GM12878 (cell line): ENCODE measurements around the gene AIG1. TPM values are rescaled to one million over a fixed set of nuclear protein-coding genes. Genes with fewer than 3 reads are reported as not detected.

Experiments
- ATAC-seq: fragments of 200-7000 bp; cut with Tn5 transposase; 3 replicates; pipeline ENCODE4 v1.9.1; 2020; ENCODE audit warnings: mild to moderate bottlenecking, moderate library complexity
- BruUV-seq: library from RNA; stranded (reverse); fragments of 400-500 nt; replicated peaks from 2 replicates; lab custom pipeline; 2021; lab: Mats Ljungman, UMichigan
- CTCF ChIA-PET: fragments of 300-600 bp; sonication (Branson Sonifier 250); formaldehyde crosslinking; extraction: SDS; loops from one replicate; lab custom pipeline; 2021; ENCODE audit warnings: inconsistent platforms; lab: Yijun Ruan, JAX
- POLR2A ChIA-PET: fragments of 350-600 bp; formaldehyde crosslinking; extraction: SDS; loops from one replicate; lab custom pipeline; 2021; ENCODE audit warnings: inconsistent platforms; lab: Charles Lee
- RAD21 ChIA-PET: fragments of 300-600 bp; sonication (Branson Sonifier 250); formaldehyde crosslinking; loops from one replicate; lab custom pipeline; 2023; ENCODE audit warnings: antibody characterized with exemption; ENCODE audit not compliant: unreplicated experiment; lab: Charles Lee
- SMC1A ChIA-PET: fragments of 300-600 bp; sonication (Branson Sonifier 250); formaldehyde crosslinking; loops from one replicate; lab custom pipeline; 2023; ENCODE audit not compliant: unreplicated experiment, uncharacterized antibody; lab: Charles Lee
- DNase-seq: peaks from one replicate; pipeline ENCODE4 v3.0.0-alpha.2; 2011; ENCODE audit warnings: low read depth, low spot score
- FAIRE-seq: peaks from 3 replicates; lab custom pipeline; 2011; peaks lifted over from hg19 to GRCh38; lab: Jason Lieb, UNC
- H2AFZ ChIP-seq: 2 replicates; pipeline ENCODE4 v1.6.0; 2011; ENCODE audit warnings: low read depth, low read length, control low read depth; ENCODE audit not compliant: control insufficient read depth
- H3K27ac ChIP-seq: 2 replicates; pipeline ENCODE4 v1.5.1; 2011; ENCODE audit warnings: control low read depth; ENCODE audit not compliant: control insufficient read depth, insufficient read depth
- H3K27me3 ChIP-seq, 2 experiments: replicated peaks in 1 of 2; 2 replicates each; pipeline versions ENCODE4 v1.6.0 to v1.6.1; 2011; ENCODE audit warnings: low read length in 1 of 2; ENCODE audit not compliant: control insufficient read depth in 2 of 2, insufficient read depth in 2 of 2
- H3K36me3 ChIP-seq, 2 experiments: 2 replicates each; pipeline ENCODE4 v1.5.1; 2011; ENCODE audit warnings: low read length in 1 of 2; ENCODE audit not compliant: control insufficient read depth in 2 of 2, insufficient read depth in 2 of 2
- H3K4me1 ChIP-seq: 2 replicates; pipeline ENCODE4 v1.6.1; 2011; ENCODE audit warnings: mild to moderate bottlenecking, low read length, moderate library complexity, mixed read lengths; ENCODE audit not compliant: control insufficient read depth, insufficient read depth
- H3K4me2 ChIP-seq: 2 replicates; pipeline ENCODE4 v1.6.0; 2011; ENCODE audit warnings: control low read depth; ENCODE audit not compliant: control insufficient read depth, insufficient read depth
- H3K4me3 ChIP-seq: fragments of 200-600 bp; sonication (generic); 2 replicates; pipeline ENCODE4 v1.5.1; 2016
- H3K79me2 ChIP-seq: 2 replicates; pipeline ENCODE4 v1.6.0; 2011; ENCODE audit warnings: low read length; ENCODE audit not compliant: control insufficient read depth, insufficient read depth
- H3K9ac ChIP-seq: 2 replicates; pipeline ENCODE4 v1.8.0; 2011; ENCODE audit warnings: low read length, control low read depth, mixed read lengths; ENCODE audit not compliant: control insufficient read depth, insufficient read depth
- H3K9me3 ChIP-seq: replicated peaks from 3 replicates; pipeline ENCODE4 v1.5.1; 2011; ENCODE audit warnings: mild to moderate bottlenecking, low read length; ENCODE audit not compliant: control insufficient read depth, insufficient read depth
- H4K20me1 ChIP-seq: 2 replicates; pipeline ENCODE4 v1.6.0; 2011; ENCODE audit not compliant: control insufficient read depth, insufficient read depth
- BACH1 ChIP-seq: fragments of 450-650 bp; IDR thresholded peaks from 2 replicates; pipeline ENCODE4 v1.6.1; 2017; ENCODE audit warnings: mild to moderate bottlenecking, borderline replicate concordance
- BHLHE40 ChIP-seq, 2 experiments: fragments of 450-650 bp in 1 of 2; IDR thresholded peaks; 2 replicates each; pipeline ENCODE4 v1.6.1; 2011 to 2017; ENCODE audit warnings: low read depth in 2 of 2, borderline replicate concordance in 1 of 2, improper control_type of control experiment in 1 of 2, low read length in 1 of 2, mild to moderate bottlenecking in 1 of 2
- CHD2 ChIP-seq: IDR thresholded peaks from 2 replicates; pipeline ENCODE4 v1.6.1; 2011; ENCODE audit warnings: low read depth, low read length, improper control_type of control experiment, borderline replicate concordance
- E4F1 ChIP-seq: fragments of 450-650 bp; IDR thresholded peaks from 2 replicates; pipeline ENCODE4 v1.6.1; 2018; ENCODE audit warnings: borderline replicate concordance, mild to moderate bottlenecking; ENCODE audit not compliant: partially characterized antibody
- IKZF2 ChIP-seq, 2 experiments: fragments of 450-650 bp; IDR thresholded peaks; 2 replicates each; pipeline ENCODE4 v1.6.1; 2017; ENCODE audit warnings: mild to moderate bottlenecking in 2 of 2, moderate library complexity in 2 of 2
- RBBP5 ChIP-seq: fragments of 200-600 bp; sonication (generic); conservative IDR thresholded peaks from 2 replicates; pipeline ENCODE4 v1.6.1; 2016
- SPI1 ChIP-seq: IDR thresholded peaks from 2 replicates; pipeline ENCODE4 v1.6.1; 2011; ENCODE audit warnings: low read depth, mild to moderate bottlenecking, low read length, moderate library complexity, borderline replicate concordance; ENCODE audit not compliant: insufficient read depth
- TBL1XR1 ChIP-seq: IDR thresholded peaks from 2 replicates; pipeline ENCODE4 v1.6.1; 2012; ENCODE audit warnings: low read depth, low read length, improper control_type of control experiment
- TCF7 ChIP-seq: IDR thresholded peaks from 2 replicates; pipeline ENCODE4 v1.6.1; 2014; ENCODE audit warnings: antibody characterized with exemption, borderline replicate concordance
- WGBS: methylation state at CpG from one replicate; pipeline ENCODE4 v1.1.6; 2016; ENCODE audit warnings: low lambda C conversion rate; ENCODE audit not compliant: insufficient replicate concordance, insufficient coverage; ENCODE audit errors: missing lambda C conversion rate; 5-methylcytosine and 5-hydroxymethylcytosine counted together
- in situ Hi-C: fragments of 300-500 bp; cut with MboI; formaldehyde crosslinking; loops from 9 replicates; pipeline ENCODE4 v1.14.3; 2018; ENCODE audit warnings: mixed read lengths
- intact Hi-C: fragments of 100-400 bp; cut with micrococcal nuclease; formaldehyde crosslinking; loops from one replicate; pipeline ENCODE4 v1.14.2; 2022; ENCODE audit not compliant: unreplicated experiment
- polyA plus RNA-seq, 11 experiments: library from polyadenylated mRNA; depleted of rRNA in 4 of 11; unstranded in 6 of 11; stranded (reverse) in 5 of 11; fragments of >200 nt; fragmentation: Nextera tagmentation in 4 of 11; fragmentation: Illumina TruSeq in 1 of 11; extraction: Ambion mirVana in 4 of 11; extraction: Trizol in 1 of 11; gene quantifications; 1 replicate in 1 of 11; 2 replicates in 10 of 11; pipeline versions ENCODE4 v1.2.1 to v1.2.3, GENCODE V29; 2011 to 2016; ENCODE audit warnings: inconsistent platforms in 2 of 11, missing spikeins in 2 of 11, low read depth in 1 of 11
- total RNA-seq, 4 experiments: library from RNA; depleted of rRNA in 3 of 4; stranded (reverse); fragments of >200 nt in 3 of 4; fragmentation: Illumina TruSeq in 1 of 4; extraction: Trizol in 1 of 4; gene quantifications; 2 replicates each; pipeline versions ENCODE4 v1.2.1 to v1.2.3, GENCODE V29; 2013 to 2021
- TF ChIP-seq, protein P1 (sequence below): IDR thresholded peaks from 2 replicates; pipeline ENCODE4 v1.6.1; 2011; ENCODE audit warnings: low read depth, mild to moderate bottlenecking, low read length, moderate library complexity, borderline replicate concordance; ENCODE audit errors: extremely low read depth
- TF ChIP-seq, protein P2 (sequence below): IDR thresholded peaks from 2 replicates; pipeline ENCODE4 v1.6.1; 2012; ENCODE audit warnings: low read length, inconsistent platforms
- TF ChIP-seq, protein P3 (sequence below): IDR thresholded peaks from 2 replicates; pipeline ENCODE4 v1.6.1; 2011; ENCODE audit warnings: low read depth, low read length, improper control_type of control experiment, borderline replicate concordance

AIG1 gene
- total and polyA plus RNA-seq, 10 of the 15 experiments (the other 5 are each of a cell fraction or from before 2014, with no cell fraction given), result 27.0 to 74.5 (median 36.4) TPM

DNA sequence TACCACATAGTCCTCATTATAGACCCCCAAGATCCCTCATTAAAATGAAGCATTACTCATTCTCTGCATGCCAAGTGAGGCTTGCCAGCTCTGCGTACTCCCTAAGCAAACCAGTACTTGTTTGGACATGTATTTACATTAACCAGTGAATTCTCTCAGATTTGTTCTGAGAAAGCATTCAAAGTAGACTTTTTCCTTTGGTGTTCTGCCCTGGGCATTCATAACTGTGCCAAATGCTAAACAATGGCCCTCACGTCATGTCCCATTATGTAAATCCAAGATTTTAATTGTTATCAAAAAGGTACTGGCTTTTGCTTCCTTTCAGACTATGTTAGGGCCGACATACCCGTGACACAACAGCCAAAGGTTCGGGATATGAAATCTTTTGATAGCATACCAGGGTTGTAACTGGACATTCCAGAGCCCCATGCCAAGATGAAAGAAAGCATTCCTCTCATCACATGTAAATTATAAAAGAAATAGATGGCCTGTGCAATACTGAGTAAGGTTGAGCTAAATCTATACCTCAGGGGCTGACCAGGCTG is 225.6 kb downstream of the AIG1 start (continued):
- TF ChIP-seq E4F1 (no peak), IKZF2 (IDR thresholded peaks at IDR 0.05) (no peak), TCF7 (no peak), RBBP5 (no peak)
- TF ChIP-seq, protein P1, sequence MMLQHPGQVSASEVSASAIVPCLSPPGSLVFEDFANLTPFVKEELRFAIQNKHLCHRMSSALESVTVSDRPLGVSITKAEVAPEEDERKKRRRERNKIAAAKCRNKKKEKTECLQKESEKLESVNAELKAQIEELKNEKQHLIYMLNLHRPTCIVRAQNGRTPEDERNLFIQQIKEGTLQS, result no peak
- TF ChIP-seq, protein P2, sequence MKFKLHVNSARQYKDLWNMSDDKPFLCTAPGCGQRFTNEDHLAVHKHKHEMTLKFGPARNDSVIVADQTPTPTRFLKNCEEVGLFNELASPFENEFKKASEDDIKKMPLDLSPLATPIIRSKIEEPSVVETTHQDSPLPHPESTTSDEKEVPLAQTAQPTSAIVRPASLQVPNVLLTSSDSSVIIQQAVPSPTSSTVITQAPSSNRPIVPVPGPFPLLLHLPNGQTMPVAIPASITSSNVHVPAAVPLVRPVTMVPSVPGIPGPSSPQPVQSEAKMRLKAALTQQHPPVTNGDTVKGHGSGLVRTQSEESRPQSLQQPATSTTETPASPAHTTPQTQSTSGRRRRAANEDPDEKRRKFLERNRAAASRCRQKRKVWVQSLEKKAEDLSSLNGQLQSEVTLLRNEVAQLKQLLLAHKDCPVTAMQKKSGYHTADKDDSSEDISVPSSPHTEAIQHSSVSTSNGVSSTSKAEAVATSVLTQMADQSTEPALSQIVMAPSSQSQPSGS, result no peak

DNA sequence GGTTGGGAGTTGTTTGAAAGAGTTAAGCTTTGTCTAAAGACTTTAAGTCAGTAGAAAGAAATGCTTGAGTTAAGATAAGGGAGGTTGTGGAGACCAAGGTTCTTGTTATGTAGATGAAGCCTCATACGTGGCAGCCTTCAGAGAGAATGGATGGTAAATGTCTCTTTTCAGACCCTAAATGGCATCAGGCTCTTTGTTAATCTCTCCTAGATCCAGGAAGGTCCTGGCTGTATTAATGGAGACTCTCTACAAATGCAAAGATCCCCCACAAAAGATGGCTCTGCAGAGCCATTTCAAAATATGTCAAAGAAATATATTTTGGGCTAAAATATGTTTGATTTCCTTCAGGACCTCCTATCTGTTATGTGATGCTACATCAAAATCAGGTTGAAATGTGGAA is 228.2 kb downstream of the AIG1 start:
- Histone ChIP-seq H3K79me2 (no peaks in the 10 kb centered on the region), H2AFZ (no peak overlapping the region), H3K9ac (no peak overlapping the region), H4K20me1 (no peaks in the 10 kb centered on the region), H3K9me3 (no peaks in the 10 kb centered on the region), H3K4me2 (no peak overlapping the region), H3K36me3 (no peaks in the 10 kb centered on the region), H3K4me1 (no peaks in the 10 kb centered on the region), H3K27ac (no peak overlapping the region), H3K27me3 (no peaks in the 10 kb centered on the region; a peak in 1 of 4 replicates), H3K4me3 (no peak overlapping the region)
- SMC1A ChIA-PET, result no interaction called here
- in situ Hi-C loops (no loop called here), intact Hi-C loops (no loop called here)
- POLR2A ChIA-PET, result no interaction called here
- no peak for FAIRE-seq
- BruUV-seq, result no TSS peak
- RAD21 ChIA-PET, result no interaction called here
- no peak for ATAC-seq
- CTCF ChIA-PET, result no interaction called here
- no peak for DNase-seq
- WGBS, result 45% methylated on average over 1 of the region's 1 CpG
- TF ChIP-seq CHD2 (no peak), BACH1 (no peak), BHLHE40 (IDR thresholded peaks at IDR 0.05; ENCODE audit: borderline replicate concordance in 1 of 2, low read depth in 2 of 2, low read length in 1 of 2) (no peak), TBL1XR1 (no peak), SPI1 (no peak)
- TF ChIP-seq, protein P3, sequence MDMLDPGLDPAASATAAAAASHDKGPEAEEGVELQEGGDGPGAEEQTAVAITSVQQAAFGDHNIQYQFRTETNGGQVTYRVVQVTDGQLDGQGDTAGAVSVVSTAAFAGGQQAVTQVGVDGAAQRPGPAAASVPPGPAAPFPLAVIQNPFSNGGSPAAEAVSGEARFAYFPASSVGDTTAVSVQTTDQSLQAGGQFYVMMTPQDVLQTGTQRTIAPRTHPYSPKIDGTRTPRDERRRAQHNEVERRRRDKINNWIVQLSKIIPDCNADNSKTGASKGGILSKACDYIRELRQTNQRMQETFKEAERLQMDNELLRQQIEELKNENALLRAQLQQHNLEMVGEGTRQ, result no peak
